Placental pericyte (primary cell): ENCODE results near the gene SPIN2B. TPM values are rescaled to one million over a fixed set of nuclear protein-coding genes. Genes with fewer than 3 reads are reported as not detected.

Source experiments
- total RNA-seq: library from RNA; depleted of rRNA; stranded (reverse); fragments of >200 nt; gene quantifications from 2 replicates; pipeline ENCODE4 v1.2.3, GENCODE V29; 2012

Gene SPIN2B
- total RNA-seq: 5.9 and 9.6 TPM in 2 replicates

DNA sequence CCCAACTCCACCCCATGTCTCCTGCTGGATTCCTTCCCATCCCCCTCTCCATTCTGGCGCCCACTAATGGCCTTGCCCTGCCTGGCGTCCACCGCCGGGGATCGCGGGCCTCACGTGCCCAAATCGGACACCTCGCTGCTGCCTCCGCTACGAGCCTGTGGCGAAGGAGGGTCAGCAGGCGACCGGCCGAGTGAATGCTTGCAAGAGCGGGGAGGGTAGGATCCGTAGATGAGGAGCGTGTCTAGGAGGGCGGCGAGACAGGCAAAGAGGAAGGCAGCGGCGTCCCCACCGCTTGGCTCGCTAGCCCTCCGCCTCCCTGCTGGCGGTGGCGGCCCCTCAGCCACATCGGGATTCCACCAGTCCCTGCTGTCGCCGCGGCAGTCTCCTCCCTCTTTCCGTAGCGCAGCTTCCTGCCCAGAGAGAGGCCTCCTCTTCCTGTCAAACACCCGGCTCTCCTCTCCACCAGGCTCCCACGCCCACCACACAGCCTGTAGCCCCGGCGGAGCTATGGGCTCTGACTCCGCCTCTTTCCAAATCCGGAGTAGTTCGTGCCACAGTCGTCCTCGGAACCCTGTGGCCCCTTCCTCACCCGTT is at the start of gene SPIN2B:
Gene SPIN2B, minus strand, starts transcription at position 387 of the 594 bp plus-strand sequence.

DNA sequence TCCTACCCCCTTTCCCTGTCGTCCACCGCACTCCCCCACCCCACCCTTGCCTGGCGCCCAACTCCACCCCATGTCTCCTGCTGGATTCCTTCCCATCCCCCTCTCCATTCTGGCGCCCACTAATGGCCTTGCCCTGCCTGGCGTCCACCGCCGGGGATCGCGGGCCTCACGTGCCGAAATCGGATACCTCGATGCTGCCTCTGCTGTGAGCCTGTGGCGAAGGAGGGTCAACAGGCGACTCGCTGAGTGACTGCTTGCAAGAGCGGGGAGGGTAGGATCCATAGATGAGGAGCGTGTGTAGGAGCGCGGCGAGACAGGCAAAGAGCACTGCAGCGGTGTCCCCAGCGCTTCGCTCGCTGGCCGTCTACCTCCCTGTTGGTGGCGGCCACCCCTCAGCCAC is 15.7 kb upstream of the SPIN2B start, which contains the start of gene SPIN2A:
Gene SPIN2A, minus strand, starts transcription at position 325 of the 400 bp plus-strand sequence. CDS start 800 bp downstream, outside the sequence.

Other genes starting within 250 kb of the SPIN2B start
- 5.0 and 5.4 TPM in 2 replicates for gene SPIN3, start 126.0 kb downstream of the SPIN2B start, total RNA-seq
- gene SPIN2A, start 15.8 kb upstream of the SPIN2B start, total RNA-seq: 0.22 and 0.57 TPM in 2 replicates
- gene FAAH2, start 165.2 kb upstream of the SPIN2B start, total RNA-seq: 0.14 and 0.44 TPM in 2 replicates